Smooth muscle cell (in vitro differentiated cells): ENCODE results near the gene VDR. TPM values are rescaled to one million over a fixed set of nuclear protein-coding genes. Genes with fewer than 3 reads are reported as not detected.
A peak's percentile ranks its signal among the peaks of the same experiment; 100 is the strongest.

Experiments
- DNase-seq: peaks from one replicate; lab custom pipeline; 2025; ENCODE audit not compliant: unreplicated experiment; lab: John Stamatoyannopoulos, UW
- H2AFZ ChIP-seq: fragments of 200-600 bp; sonication (generic); 2 replicates; pipeline ENCODE4 v1.6.0; 2016; ENCODE audit warnings: antibody characterized with exemption, low read depth, mild to moderate bottlenecking
- H3F3A ChIP-seq: fragments of 200-600 bp; sonication (generic); 2 replicates; pipeline ENCODE4 v1.6.0; 2017; ENCODE audit warnings: antibody characterized with exemption, low read depth
- H3K27ac ChIP-seq: fragments of 200-600 bp; sonication (generic); 2 replicates; pipeline ENCODE4 v1.5.1; 2016; ENCODE audit warnings: low read depth, mild to moderate bottlenecking
- H3K27me3 ChIP-seq: fragments of 200-600 bp; sonication (generic); 2 replicates; pipeline ENCODE4 v1.6.1; 2016; ENCODE audit warnings: low read depth, mild to moderate bottlenecking
- H3K36me3 ChIP-seq: fragments of 200-600 bp; sonication (generic); 2 replicates; pipeline ENCODE4 v1.5.1; 2016; ENCODE audit warnings: low read depth
- H3K4me1 ChIP-seq: fragments of 200-600 bp; sonication (generic); 2 replicates; pipeline ENCODE4 v1.5.1; 2016; ENCODE audit warnings: low read depth
- H3K4me2 ChIP-seq: fragments of 200-600 bp; sonication (generic); 2 replicates; pipeline ENCODE4 v1.6.0; 2016; ENCODE audit warnings: mild to moderate bottlenecking
- H3K4me3 ChIP-seq: fragments of 200-600 bp; sonication (generic); 2 replicates; pipeline ENCODE4 v1.5.1; 2016; ENCODE audit warnings: mild to moderate bottlenecking
- H3K79me2 ChIP-seq: fragments of 200-600 bp; sonication (generic); 2 replicates; pipeline ENCODE4 v1.6.0; 2016; ENCODE audit warnings: low read depth, mild to moderate bottlenecking
- H3K9ac ChIP-seq: fragments of 200-600 bp; sonication (generic); 2 replicates; pipeline ENCODE4 v1.6.0; 2016; ENCODE audit warnings: low read depth
- H3K9me3 ChIP-seq: fragments of 200-600 bp; sonication (generic); replicated peaks from 2 replicates; pipeline ENCODE4 v1.5.1; 2016; ENCODE audit warnings: low read depth
- H4K20me1 ChIP-seq: fragments of 200-600 bp; sonication (generic); 2 replicates; pipeline ENCODE4 v1.6.0; 2016; ENCODE audit warnings: low read depth
- WGBS: methylation state at CpG from one replicate; pipeline ENCODE4 v1.1.7; 2016; ENCODE audit warnings: low lambda C conversion rate; 5-methylcytosine and 5-hydroxymethylcytosine counted together
- polyA plus RNA-seq: library from polyadenylated mRNA; unstranded; fragments of >200 nt; fragmentation: Nextera tagmentation; extraction: Ambion mirVana; gene quantifications from 2 replicates; pipeline ENCODE4 v1.2.1, GENCODE V29; 2016
- total RNA-seq: library from RNA; depleted of rRNA; stranded (reverse); fragments of >200 nt; gene quantifications from 2 replicates; pipeline ENCODE4 v1.2.3, GENCODE V29; 2014
- TF ChIP-seq, protein P1 (sequence below): fragments of 200-600 bp; sonication (generic); IDR thresholded peaks from 2 replicates; pipeline ENCODE4 v1.5.1; 2017; ENCODE audit warnings: borderline replicate concordance, mild to moderate bottlenecking, antibody characterized with exemption; ENCODE audit not compliant: insufficient read depth, poor library complexity, severe bottlenecking

VDR gene
- total and polyA plus RNA-seq, 2 experiments from 2014 or later, result 8.0 to 16.5 TPM

DNA sequence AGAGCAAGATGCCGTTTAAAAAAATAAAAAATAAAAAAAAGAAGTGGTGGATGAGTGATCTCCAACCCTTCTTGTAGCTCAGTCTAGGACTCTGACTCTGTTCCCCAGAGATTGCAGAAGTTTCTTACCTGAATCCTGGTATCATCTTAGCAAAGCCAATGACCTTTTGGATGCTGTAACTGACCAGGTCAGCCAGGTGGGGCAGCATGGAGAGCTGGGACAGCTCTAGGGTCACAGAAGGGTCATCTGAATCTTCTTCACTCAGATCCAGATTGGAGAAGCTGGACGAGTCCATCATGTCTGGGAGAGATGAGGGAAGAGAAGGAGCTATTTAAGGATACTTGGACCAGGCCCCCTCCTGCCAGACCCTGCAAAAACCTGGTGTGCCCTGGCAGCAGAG lies 49.3 kb downstream of the VDR start:
- no peak for DNase-seq
- H3K4me3 ChIP-seq, result no peak overlapping the region
- no peak overlapping the region for H2AFZ ChIP-seq
- 86% methylated on average over 2 of the region's 2 CpGs for whole genome bisulfite sequencing
- H3K9ac ChIP-seq, result no peak overlapping the region
- H3K4me1 ChIP-seq, result peaks cover 8% of the 10 kb centered on the region
- H3K9me3 ChIP-seq, result no peaks in the 10 kb centered on the region
- no peaks in the 10 kb centered on the region for H4K20me1 ChIP-seq
- no peaks in the 10 kb centered on the region for H3K27me3 ChIP-seq
- TF ChIP-seq, protein P1, sequence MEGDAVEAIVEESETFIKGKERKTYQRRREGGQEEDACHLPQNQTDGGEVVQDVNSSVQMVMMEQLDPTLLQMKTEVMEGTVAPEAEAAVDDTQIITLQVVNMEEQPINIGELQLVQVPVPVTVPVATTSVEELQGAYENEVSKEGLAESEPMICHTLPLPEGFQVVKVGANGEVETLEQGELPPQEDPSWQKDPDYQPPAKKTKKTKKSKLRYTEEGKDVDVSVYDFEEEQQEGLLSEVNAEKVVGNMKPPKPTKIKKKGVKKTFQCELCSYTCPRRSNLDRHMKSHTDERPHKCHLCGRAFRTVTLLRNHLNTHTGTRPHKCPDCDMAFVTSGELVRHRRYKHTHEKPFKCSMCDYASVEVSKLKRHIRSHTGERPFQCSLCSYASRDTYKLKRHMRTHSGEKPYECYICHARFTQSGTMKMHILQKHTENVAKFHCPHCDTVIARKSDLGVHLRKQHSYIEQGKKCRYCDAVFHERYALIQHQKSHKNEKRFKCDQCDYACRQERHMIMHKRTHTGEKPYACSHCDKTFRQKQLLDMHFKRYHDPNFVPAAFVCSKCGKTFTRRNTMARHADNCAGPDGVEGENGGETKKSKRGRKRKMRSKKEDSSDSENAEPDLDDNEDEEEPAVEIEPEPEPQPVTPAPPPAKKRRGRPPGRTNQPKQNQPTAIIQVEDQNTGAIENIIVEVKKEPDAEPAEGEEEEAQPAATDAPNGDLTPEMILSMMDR, result no peak
- no peaks in the 10 kb centered on the region for H3K79me2 ChIP-seq
- no peak overlapping the region for H3K4me2 ChIP-seq
- H3F3A ChIP-seq, result no peaks in the 10 kb centered on the region
- H3K36me3 ChIP-seq, result no peaks in the 10 kb centered on the region
- no peak overlapping the region for H3K27ac ChIP-seq

DNA sequence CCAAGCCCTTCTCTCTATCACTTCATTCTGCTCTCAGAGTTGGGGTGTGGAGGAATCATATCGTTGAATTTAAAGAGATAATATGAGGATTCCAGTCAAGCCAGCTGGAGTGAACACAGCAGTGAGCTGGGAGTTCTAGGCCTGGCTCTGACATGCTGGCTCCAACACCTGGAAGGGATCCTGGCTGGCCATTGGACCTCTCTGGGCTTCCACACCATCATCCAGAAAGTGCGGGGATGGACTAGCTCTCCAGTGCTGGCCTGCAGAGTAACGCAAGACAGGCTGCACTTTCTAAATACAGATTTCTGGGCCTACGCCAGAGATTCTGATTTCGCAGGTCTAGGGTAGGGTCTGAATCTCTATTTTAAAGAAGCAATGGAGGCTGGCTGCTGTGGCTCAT lies 50.3 kb downstream of the VDR start:
- 93% methylated on average over 5 of the region's 5 CpGs for WGBS
- no peak for DNase-seq

DNA sequence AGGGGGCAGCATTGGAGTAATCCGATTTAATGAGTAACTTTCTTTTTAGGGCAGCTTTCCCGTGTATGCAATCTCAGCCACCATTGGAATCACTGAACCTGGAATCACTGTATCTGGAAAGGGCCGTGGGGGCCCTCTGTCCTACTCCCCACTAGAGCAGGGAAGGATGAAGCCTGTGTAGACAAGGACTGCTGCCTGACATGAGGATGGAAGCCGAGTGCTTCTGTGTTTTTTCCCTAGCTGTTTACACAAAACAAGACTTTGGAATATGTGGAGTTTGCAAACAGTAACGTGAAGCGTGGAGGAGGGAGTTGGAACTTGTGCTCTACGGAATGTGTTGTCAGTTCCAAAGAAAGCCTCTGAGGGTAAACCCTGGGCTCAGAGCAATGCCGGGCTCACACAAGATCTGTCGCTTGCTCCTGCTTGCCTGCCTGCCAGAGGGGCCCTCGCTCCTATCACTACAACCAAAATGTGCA lies 52.7 kb downstream of the VDR start:
- Histone ChIP-seq H3K27ac (no peak overlapping the region), H3K9ac (no peak overlapping the region), H3K79me2 (no peaks in the 10 kb centered on the region), H3F3A (no peaks in the 10 kb centered on the region), H3K36me3 (no peaks in the 10 kb centered on the region), H4K20me1 (no peaks in the 10 kb centered on the region), H3K4me2 (peak overlapping the region; percentile 39), H3K4me1 (peaks cover 10% of the 10 kb centered on the region), H2AFZ (peak overlapping the region; percentile 1), H3K27me3 (no peaks in the 10 kb centered on the region), H3K4me3 (no peak overlapping the region), H3K9me3 (no peaks in the 10 kb centered on the region)
- WGBS, result 37% methylated on average over 10 of the region's 10 CpGs
- no peak for DNase-seq
- TF ChIP-seq, protein P1, result no peak

More for the DNA sequence above, 50.3 kb downstream of the VDR start:
- Histone ChIP-seq H3K4me3 (no peak overlapping the region), H3K4me1 (peaks cover 10% of the 10 kb centered on the region), H3K36me3 (no peaks in the 10 kb centered on the region), H4K20me1 (no peaks in the 10 kb centered on the region), H3K4me2 (no peak overlapping the region), H3K27ac (no peak overlapping the region), H3F3A (no peaks in the 10 kb centered on the region), H3K79me2 (no peaks in the 10 kb centered on the region), H3K9me3 (no peaks in the 10 kb centered on the region), H3K9ac (no peak overlapping the region), H3K27me3 (no peaks in the 10 kb centered on the region), H2AFZ (no peak overlapping the region)
- TF ChIP-seq, protein P1, result no peak

DNA sequence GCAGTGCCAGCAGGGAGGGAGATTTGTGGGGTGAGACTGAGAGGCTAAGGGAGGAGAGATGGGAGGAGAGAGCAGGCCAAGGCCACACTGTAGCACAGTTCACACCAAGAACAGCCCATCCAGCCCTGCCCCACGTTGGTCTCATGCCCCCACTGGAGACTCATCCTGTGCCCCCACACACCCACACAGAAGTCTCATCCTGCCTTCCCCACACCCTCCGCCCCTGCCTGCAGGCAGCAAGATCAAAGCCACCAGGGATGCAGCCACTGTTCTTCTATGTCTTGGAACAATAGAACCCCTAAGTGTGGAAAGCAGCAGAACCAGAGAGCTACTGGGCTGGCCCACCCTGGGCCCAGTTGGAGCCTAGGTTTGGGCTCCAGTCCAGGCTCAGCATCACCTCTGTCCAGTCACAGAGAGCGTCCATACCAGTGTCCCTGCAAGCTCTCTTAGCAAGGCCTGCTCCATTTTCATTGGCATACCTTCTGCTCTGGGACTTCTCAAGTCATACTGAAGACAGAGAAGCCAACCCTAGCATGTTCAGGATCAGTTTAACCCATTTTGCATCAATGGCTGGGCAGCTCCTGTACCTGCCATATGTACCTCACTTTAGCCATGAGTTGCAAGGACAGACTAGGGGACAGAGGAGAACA lies 53.4 kb downstream of the VDR start:
- no peaks in the 10 kb centered on the region for H3K36me3 ChIP-seq
- H3K4me3 ChIP-seq, result no peak overlapping the region
- no peak overlapping the region for H3K4me2 ChIP-seq
- H3F3A ChIP-seq, result no peaks in the 10 kb centered on the region
- H3K9ac ChIP-seq, result no peak overlapping the region
- no peak for DNase-seq
- 67% methylated on average over 3 of the region's 3 CpGs for WGBS
- H4K20me1 ChIP-seq, result no peaks in the 10 kb centered on the region
- TF ChIP-seq, protein P1, result no peak
- no peak overlapping the region for H2AFZ ChIP-seq
- no peaks in the 10 kb centered on the region for H3K9me3 ChIP-seq
- no peak overlapping the region for H3K27ac ChIP-seq
- no peaks in the 10 kb centered on the region for H3K27me3 ChIP-seq
- peaks cover 10% of the 10 kb centered on the region for H3K4me1 ChIP-seq
- no peaks in the 10 kb centered on the region for H3K79me2 ChIP-seq
